MM.1S (cell line): ENCODE data around the gene NFE2.

Experiments used
- DNase-seq: peaks from one replicate; pipeline ENCODE4 v3.0.0-alpha.2; 2015
- H2AFZ ChIP-seq: fragments of 300-600 bp; sonication (generic); 2 replicates; pipeline ENCODE4 v1.6.0; 2016; ENCODE audit warnings: antibody characterized with exemption, low read length
- H3F3A ChIP-seq: fragments of 300-600 bp; sonication (generic); 2 replicates; pipeline ENCODE4 v1.6.1; 2016; ENCODE audit warnings: mild to moderate bottlenecking, antibody characterized with exemption, low read length, moderate library complexity, mixed read lengths; ENCODE audit not compliant: insufficient read depth
- H3K27ac ChIP-seq: fragments of 300-600 bp; sonication (generic); 2 replicates; pipeline ENCODE4 v1.5.1; 2016; ENCODE audit warnings: mild to moderate bottlenecking, low read length
- H3K27me3 ChIP-seq: fragments of 300-600 bp; sonication (generic); replicated peaks from 2 replicates; pipeline ENCODE4 v1.6.0; 2016; ENCODE audit warnings: low read length; ENCODE audit not compliant: insufficient read depth
- H3K36me3 ChIP-seq: fragments of 300-600 bp; sonication (generic); replicated peaks from 2 replicates; pipeline ENCODE4 v1.6.1; 2016; ENCODE audit warnings: mild to moderate bottlenecking, low read length, mixed read lengths; ENCODE audit not compliant: insufficient read depth
- H3K4me1 ChIP-seq: fragments of 300-600 bp; sonication (generic); 2 replicates; pipeline ENCODE4 v1.6.1; 2016; ENCODE audit warnings: low read length, mixed read lengths
- H3K4me2 ChIP-seq: fragments of 300-600 bp; sonication (generic); 2 replicates; pipeline ENCODE4 v1.6.0; 2016; ENCODE audit warnings: low read depth, low read length
- H3K4me3 ChIP-seq: fragments of 300-600 bp; sonication (generic); 2 replicates; pipeline ENCODE4 v1.5.1; 2016; ENCODE audit warnings: low read length, mixed read lengths
- H3K79me2 ChIP-seq: fragments of 300-600 bp; sonication (generic); 2 replicates; pipeline ENCODE4 v1.6.1; 2016; ENCODE audit warnings: mixed run types, low read length, mixed read lengths
- H3K9ac ChIP-seq: fragments of 300-600 bp; sonication (generic); 2 replicates; pipeline ENCODE4 v1.6.1; 2016; ENCODE audit warnings: low read length, mixed read lengths
- H3K9me2 ChIP-seq: fragments of 300-600 bp; sonication (generic); replicated peaks from 2 replicates; pipeline ENCODE4 v1.6.1; 2016; ENCODE audit warnings: mild to moderate bottlenecking, low read length, mixed read lengths; ENCODE audit not compliant: insufficient read depth
- H3K9me3 ChIP-seq: fragments of 300-600 bp; sonication (generic); replicated peaks from 2 replicates; pipeline ENCODE4 v1.6.1; 2016; ENCODE audit warnings: mild to moderate bottlenecking, low read length, mixed read lengths; ENCODE audit not compliant: insufficient read depth
- H4K20me1 ChIP-seq: fragments of 300-600 bp; sonication (generic); 2 replicates; pipeline ENCODE4 v1.6.1; 2016; ENCODE audit warnings: mild to moderate bottlenecking, low read length, moderate library complexity, mixed read lengths; ENCODE audit not compliant: insufficient read depth
- CTCF ChIP-seq: fragments of 300-600 bp; sonication (generic); IDR thresholded peaks from 2 replicates; pipeline ENCODE4 v1.5.1; 2016; ENCODE audit warnings: antibody characterized with exemption, low read length, mixed read lengths
- EZH2 ChIP-seq: fragments of 300-600 bp; sonication (generic); optimal IDR thresholded peaks from 2 replicates; pipeline ENCODE3; 2017; ENCODE audit warnings: low read depth, mild to moderate bottlenecking, antibody characterized with exemption, low read length, mixed read lengths
- EZH2phosphoT487 ChIP-seq: fragments of 300-600 bp; sonication (generic); IDR thresholded peaks from 2 replicates; pipeline ENCODE4 v1.6.1; 2018; ENCODE audit warnings: antibody characterized with exemption, low read length

The NFE2 gene

GRCh38 chr12:54296393-54297099, 4.3 kb downstream of the NFE2 start:
- TF ChIP-seq EZH2phosphoT487 (no peak), EZH2 (no peak), CTCF (no peak)
- no peaks in the 10 kb centered on the region for H3K79me2 ChIP-seq
- no peaks in the 10 kb centered on the region for H4K20me1 ChIP-seq
- no peak overlapping the region for H3K4me3 ChIP-seq
- no peak for DNase-seq
- peaks cover 4% of the 10 kb centered on the region; the same call in 1 of the 2 replicates for H3K4me1 ChIP-seq
- no peak overlapping the region for H3K4me2 ChIP-seq
- no peak overlapping the region for H3K27ac ChIP-seq
- H3K9me2 ChIP-seq, result no peaks in the 10 kb centered on the region
- no peaks in the 10 kb centered on the region for H3K9me3 ChIP-seq
- no peak overlapping the region for H2AFZ ChIP-seq
- H3K27me3 ChIP-seq, result peaks cover 38% of the 10 kb centered on the region
- H3K9ac ChIP-seq, result no peak overlapping the region
- no peaks in the 10 kb centered on the region for H3K36me3 ChIP-seq
- no peaks in the 10 kb centered on the region for H3F3A ChIP-seq

DNA sequence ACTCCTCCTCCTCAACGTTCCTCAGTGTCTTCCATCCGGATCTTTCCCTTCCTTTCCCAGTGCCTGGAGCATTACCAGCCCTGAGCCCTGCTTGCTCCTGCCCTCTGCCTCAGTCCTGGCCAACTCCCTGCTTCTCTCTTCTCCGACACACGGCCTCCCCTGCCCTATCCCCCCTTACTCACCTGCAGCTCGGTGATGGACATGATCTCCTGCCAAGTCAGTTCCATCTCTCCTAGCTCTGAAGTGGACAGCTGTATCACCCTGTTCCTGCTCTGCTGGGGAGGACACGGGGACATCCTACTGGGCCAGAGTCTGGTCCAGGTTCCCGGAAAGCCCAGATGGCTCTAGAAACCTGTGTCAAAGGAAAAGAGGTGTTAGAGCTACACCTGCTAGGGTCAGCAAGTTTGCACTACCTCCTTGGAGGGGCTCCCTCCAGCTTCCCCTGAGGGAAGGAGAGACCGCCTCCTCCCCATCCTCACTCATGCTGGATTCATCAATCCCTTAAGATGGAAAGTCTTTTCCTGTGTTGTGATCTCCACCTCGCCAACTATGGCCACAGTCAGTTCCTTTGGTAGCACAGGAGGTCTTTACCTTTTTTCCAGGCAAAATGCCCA, 5.8 kb downstream of the NFE2 start:
- TF ChIP-seq CTCF (no peak), EZH2phosphoT487 (no peak), EZH2 (no peak)
- DNase-seq, result no peak
- Histone ChIP-seq H3K27me3 (peaks cover 24% of the 10 kb centered on the region), H3K4me1 (no peaks in the 10 kb centered on the region), H4K20me1 (no peaks in the 10 kb centered on the region), H3K4me3 (no peak overlapping the region), H3K4me2 (no peak overlapping the region), H3F3A (0 out of 2 replicates have a peak, but pooled peaks cover under 1% of the 10 kb centered on the region), H3K9me3 (no peaks in the 10 kb centered on the region), H2AFZ (no peak overlapping the region), H3K79me2 (no peaks in the 10 kb centered on the region), H3K36me3 (no peaks in the 10 kb centered on the region), H3K27ac (no peak overlapping the region), H3K9ac (no peak overlapping the region), H3K9me2 (no peaks in the 10 kb centered on the region)

GRCh38 chr12:54294152-54294952, 6.5 kb downstream of the NFE2 start:
- no peak overlapping the region for H3K27ac ChIP-seq
- no peak overlapping the region for H2AFZ ChIP-seq
- no peaks in the 10 kb centered on the region for H3K79me2 ChIP-seq
- DNase-seq, result peak; percentile 40
- TF ChIP-seq EZH2phosphoT487 (no peak), EZH2 (no peak), CTCF (peak; percentile 84)
- no peak overlapping the region for H3K9ac ChIP-seq
- no peaks in the 10 kb centered on the region for H4K20me1 ChIP-seq
- H3F3A ChIP-seq, result peaks cover 7% of the 10 kb centered on the region; the same call in 1 of the 2 replicates
- H3K27me3 ChIP-seq, result peaks cover 17% of the 10 kb centered on the region
- H3K9me2 ChIP-seq, result no peaks in the 10 kb centered on the region
- H3K4me2 ChIP-seq, result no peak overlapping the region
- H3K4me1 ChIP-seq, result no peaks in the 10 kb centered on the region
- no peak overlapping the region for H3K4me3 ChIP-seq
- H3K9me3 ChIP-seq, result no peaks in the 10 kb centered on the region
- H3K36me3 ChIP-seq, result no peaks in the 10 kb centered on the region
